CD4-positive, alpha-beta T cell treated with Interleukin-2 at 100 ng/mL for 4 hours (primary cell): ENCODE data around the gene KDM8.
"Not testable (repeated sequence)": the region's sequence is repeated elsewhere in the genome, so short reads cannot be mapped to it uniquely, and the experiment has no call there.

Experiments used
- DNase-seq: peaks from one replicate; pipeline ENCODE4 v3.0.0-alpha.2; 2020; ENCODE audit warnings: low spot score

KDM8 gene

DNA sequence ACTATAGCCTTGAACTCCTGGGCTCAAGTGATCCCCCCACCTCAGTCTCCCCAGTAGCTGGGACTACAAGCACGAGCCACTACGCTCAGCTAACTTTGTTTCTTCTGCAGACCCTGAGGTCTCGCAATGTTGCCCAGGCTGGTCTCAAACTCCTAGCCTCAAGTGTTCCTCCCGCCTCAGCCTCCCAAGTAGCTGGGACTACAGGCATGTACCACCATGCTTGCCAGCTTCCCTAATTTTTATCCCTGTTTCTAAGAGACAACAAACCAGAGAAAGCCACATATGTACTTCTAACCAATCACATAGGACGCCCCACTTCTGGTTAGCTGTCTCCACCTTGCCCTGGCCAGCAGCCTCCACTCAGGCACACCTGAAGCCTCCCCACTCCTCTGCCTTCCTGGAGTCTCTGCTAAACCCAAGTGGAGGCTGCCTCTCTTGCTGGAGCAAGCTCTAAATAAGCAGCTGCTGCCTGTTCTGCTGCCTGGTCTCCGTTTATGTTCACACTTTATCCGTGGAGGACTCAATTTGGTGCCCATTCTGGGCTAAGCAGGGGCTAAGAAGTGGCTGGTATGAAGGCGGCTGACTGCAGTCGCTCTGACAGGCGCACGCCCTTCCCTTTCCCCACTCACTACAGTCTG is 40.5 kb downstream of the KDM8 start:
- DNase-seq, result no peak

GRCh38 chr16:27244363-27244755 is 41.0 kb downstream of the KDM8 start:
- no peak for DNase-seq

DNA sequence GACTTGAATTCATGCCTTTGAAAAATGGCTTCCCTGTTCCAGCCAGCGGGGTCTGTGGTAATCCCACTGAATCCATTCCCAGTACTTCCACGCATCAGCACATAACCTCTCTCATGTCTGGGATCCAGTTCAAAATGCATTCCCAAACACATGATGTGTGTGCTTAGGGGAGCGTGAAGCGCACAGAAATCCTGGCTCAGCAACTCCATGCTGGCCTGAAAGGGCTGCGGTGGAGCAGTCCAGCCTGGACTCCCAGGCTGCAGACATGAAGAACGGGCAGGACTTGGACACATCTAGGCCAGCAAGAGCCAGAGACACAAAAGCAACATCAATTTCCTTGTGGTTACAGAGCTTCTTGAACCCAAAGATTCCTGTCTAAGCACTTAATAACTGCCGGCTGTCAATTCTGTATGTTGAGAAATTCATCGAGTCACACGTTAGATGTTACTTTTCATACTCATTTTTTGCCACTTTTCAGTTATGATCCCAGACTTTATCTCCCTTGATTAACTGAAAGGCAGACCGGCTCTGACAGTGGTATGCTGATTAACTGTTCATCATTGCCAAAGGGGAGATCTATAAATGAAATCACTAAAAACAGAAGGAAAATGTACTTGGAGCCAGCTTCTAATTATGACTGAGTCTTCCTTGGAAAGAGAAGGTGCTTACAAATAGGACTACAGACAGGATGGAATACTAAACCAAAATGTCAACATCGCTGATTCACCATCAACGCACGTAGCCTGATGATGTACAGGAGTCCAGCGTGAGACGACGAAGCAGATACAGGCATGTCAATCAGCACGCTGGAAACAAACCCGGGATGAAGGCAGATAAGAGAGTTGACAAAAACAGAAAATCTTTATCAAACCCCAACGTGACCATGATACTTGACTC is 42.2 kb downstream of the KDM8 start:
- no peak for DNase-seq

GRCh38 chr16:27246439-27246838 is 43.1 kb downstream of the KDM8 start:
- no peak for DNase-seq

DNA sequence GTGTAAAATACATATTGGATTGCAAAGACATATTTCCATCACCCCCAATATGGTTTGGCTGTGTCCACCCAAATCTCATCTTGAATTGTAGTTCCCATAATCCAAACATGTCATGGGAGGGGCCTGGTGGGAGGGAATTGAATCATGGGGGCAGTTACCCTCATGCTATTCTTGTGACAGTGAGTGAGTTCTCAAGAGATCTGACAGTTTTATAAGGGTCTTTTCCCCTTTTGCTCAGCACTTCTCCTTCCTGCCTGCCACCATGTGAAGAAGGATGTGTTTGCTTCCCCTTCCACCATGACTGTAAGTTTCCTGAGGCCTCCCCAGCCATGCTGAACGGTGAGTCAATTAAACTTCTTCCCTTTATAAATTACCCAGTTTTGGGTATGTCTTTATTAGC is 43.8 kb downstream of the KDM8 start:
- DNase-seq, result not testable (repeated sequence)

GRCh38 chr16:27248036-27248435 is 44.7 kb downstream of the KDM8 start:
- no peak for DNase-seq

DNA sequence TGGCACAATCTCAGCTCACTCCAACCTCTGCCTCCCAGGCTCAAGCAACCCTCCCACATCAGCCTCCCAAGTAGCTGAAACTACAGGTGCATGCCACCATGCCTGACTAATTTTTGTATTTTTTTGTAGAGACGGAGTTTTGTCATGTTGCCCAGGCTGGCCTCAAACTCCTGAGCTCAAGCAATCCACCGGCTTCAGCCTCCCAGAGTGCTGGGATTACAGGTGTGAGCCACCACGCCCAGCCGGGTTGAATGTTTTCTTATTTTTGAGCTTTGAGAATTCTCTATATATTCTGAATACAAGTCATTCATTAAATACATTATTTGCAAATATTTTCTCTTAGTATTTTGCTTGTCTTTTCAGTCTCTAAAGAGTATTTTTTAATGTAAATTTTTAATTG is 45.6 kb downstream of the KDM8 start:
- DNase-seq, result not testable (repeated sequence)

- no peak for DNase-seq
These were observed 48.3 kb downstream of the KDM8 start for GRCh38 chr16:27251541-27252205.

GRCh38 chr16:27252206-27252585 is 48.9 kb downstream of the KDM8 start:
- DNase-seq, result no peak

DNA sequence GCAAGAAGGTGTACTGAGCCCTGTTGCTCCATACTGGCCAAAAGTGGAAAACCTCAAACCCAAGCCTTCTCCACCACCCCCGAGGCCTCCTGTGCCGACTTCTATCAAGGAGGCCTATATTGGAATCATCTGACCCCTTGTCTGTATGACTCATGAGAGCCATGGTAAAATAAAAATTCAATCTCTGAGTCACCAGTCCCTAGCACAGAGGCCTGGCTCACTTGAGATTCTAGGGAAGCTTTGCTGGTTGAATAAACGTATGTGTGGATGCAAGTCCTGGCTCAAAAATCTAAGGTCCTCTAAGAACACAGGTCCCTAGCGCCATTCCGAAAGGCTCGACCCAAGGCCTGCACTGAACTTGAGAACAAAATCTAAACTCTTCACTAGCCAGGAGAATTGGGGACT is 50.2 kb downstream of the KDM8 start:
- no peak for DNase-seq

GRCh38 chr16:27254262-27254811 is 51.0 kb downstream of the KDM8 start:
- DNase-seq, result peak; percentile 46

GRCh38 chr16:27256861-27257260 is 53.5 kb downstream of the KDM8 start:
- DNase-seq, result no peak

DNA sequence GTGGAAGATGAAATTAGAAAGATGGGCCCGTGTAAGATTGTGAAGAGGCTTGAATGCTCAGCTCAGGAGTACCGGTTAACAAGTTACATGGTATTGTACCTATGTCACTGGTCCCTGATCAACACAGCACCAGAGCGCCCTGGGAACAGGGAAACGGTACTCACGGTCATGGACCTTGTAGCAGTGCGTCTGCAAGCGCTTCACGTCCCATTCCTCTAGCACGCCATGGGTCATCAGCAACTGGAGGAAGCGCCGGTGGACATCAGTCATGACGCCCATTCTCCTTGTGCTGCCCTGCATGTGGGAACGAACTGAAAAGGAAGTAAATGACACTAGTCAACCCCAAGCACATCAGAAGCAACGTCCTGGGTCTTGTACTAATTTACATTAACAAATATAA is 53.9 kb downstream of the KDM8 start:
- no peak for DNase-seq

- DNase-seq, result no peak
These were observed 55.0 kb downstream of the KDM8 start for GRCh38 chr16:27258241-27258734.

GRCh38 chr16:27259710-27260109 is 56.4 kb downstream of the KDM8 start:
- DNase-seq, result no peak

GRCh38 chr16:27262904-27263423 is 59.6 kb downstream of the KDM8 start:
- not testable (repeated sequence) for DNase-seq

DNA sequence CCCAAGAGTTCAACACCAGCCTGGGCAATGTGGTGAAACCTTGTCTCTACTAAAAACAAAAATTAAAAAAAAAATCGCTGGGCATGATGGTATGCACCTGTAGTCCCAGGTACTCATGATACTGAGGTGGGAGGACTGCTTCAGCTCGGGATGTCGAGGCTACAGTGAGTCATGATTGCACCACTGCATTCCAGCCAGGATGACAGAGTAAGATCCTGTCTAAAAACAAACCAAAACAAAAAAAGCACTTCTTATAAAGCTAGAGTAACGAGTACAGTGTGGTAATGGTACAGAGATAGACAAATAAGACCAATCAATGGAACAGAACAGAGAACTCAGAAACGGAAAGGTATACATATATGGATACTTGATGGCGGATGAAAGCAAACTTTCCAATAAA is 60.8 kb downstream of the KDM8 start:
- DNase-seq, result no peak

DNA sequence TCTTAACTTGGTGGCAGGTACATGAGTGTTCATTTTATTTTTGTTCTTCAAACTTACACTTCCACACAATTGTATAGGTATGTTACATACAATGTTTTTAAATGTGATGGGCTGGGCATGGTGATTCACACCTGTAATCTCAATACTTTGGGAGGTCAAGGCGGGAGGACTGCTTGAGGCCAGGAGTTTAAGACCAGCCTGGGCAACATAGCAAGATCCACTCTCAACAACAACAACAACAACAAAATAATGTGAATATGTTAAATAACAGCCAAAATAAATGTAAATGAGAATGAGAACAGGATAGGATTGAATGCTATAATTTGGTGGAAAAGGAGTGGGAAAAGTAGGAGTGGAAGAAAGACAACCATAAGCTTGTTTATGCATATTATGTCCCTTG is 62.7 kb downstream of the KDM8 start:
- DNase-seq, result no peak

DNA sequence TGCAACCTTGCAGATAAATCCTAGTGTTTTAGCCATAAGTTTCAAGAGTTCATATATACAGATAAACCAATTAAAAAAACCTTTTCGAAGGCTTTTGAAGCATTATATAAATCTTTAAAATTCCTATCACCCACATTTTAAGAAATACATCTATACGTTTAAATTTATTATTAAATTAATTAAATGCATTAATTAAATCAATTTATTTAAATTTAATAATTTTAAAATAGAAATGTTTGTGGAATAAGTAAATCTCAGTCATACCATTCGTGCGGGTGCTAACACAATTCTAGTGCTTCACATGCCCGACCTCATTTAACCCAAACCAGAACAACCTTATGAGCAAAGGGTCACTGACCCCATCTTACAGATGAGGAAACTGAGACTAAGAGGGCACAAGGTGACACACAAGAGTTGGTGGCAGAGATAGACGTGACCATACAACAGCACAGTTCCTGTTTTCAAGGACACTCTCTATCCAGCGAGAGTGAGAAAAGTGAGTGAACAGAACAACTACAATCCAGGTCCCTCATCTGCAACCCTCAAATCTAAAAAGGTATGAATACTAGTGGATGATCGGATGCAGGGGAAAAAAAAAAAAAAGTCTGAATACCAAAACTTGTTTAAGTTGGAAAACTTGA is 63.8 kb downstream of the KDM8 start:
- no peak for DNase-seq

GRCh38 chr16:27268376-27269299 is 65.3 kb downstream of the KDM8 start, which contains the start of gene NSMCE1:
TSS of gene NSMCE1 (minus strand) at chr16:27268772. CDS start at chr16:27257570, 11,202 bp downstream.
- DNase-seq, result peak; percentile 97
